ENCODE data around the gene LRRC10B.

The LRRC10B gene

DNA sequence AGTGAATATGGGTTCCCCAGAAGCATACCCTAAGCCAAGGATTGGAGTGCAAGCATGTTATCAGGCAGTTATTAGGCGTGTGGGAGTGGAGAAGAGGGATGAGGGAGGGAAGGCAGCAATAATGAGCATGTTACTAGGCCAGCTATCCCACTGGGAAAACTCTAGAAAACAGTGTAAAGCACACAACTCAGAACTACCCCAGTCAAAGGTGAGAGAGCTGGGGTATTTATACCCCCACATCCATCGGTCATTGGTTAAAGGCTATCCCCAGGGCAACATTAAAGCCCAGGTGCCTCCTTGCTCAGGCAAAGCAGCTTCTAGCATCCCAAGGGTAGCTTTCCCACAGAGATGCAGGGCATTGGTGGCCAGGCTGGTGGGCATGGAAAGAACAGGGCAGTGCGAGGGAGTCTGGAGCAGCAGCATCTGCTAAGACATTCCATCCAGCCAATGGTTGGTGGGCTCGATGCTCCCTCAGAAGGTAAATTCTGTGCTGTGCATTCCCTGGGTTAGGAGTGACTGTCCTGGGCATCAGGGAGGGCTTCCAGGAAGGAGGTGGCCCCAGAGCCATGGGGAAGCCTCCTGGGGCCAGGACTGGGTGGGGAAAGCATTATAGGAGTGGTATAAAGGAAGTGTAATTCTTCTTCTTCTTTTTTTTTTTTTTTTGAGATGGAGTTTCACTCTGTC, 21.1 kb upstream of the LRRC10B start:
- DNase-seq: no peak

DNA sequence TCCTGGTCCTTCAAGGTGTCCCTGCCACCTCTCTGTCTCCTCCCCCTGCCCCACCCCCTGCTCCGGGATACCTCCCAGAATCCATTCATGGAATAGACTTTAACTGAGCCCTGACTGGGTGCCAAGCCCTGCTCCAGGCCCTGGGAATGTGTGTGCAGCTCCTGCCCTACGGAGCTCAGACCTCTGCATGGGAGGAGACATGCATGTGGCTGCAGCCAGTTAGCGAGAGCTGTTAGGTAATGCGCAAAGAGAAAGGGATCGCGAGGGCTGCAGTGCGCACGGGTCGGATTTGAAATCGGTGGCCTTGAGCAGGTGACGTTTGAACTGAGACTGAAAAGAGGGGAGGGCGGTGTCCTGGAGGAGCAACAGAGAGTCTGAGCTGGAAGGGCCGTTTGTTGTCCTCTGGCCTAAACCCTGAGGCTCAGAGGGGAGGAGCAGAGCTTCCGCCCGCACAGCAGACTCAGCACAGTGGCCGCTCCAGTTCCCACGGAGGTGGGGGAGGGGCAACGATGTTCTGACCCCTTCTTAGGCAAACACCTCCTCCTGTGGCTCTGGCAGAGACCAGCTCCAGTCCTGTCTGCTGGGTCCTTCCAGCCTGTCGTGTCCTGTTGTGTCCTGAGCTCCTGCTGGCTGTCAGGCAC, 19.8 kb upstream of the LRRC10B start:
- DNase-seq: no peak

- DNase-seq: no peak
Observed at GRCh38 chr11:61489833-61490721, 18.5 kb upstream of the LRRC10B start.

DNA sequence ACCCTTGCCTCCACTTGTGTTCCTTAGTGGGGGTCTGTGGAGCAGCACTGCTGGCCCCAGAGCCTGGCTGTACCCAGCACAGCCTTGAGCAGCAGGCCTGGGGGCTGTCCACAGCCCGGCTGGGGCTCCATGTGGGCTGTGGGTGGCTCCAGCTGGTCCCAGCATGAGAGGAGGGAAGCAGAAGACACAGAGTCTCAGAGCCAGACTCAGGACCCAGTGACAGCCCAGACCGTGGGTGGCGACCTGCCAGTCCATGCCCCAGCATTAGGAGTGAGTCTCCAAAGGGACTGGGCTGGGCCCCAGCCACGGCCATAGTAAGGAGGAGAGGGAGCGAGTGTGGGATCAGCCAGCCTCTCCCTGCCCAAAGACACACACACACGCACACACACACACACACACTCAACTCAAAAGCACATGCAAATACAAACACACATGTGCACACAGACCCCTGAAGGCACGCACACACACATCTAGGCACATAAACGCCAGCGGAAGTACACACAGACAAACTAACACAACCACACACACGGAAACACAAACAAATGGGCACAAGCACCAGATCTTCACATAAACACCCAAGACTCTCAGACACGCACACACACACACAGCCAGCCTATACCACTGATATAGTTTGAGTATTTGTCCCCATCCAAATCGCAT, 16.7 kb upstream of the LRRC10B start:
- DNase-seq: no peak

GRCh38 chr11:61494381-61494961, 14.1 kb upstream of the LRRC10B start:
- DNase-seq: no peak

DNA sequence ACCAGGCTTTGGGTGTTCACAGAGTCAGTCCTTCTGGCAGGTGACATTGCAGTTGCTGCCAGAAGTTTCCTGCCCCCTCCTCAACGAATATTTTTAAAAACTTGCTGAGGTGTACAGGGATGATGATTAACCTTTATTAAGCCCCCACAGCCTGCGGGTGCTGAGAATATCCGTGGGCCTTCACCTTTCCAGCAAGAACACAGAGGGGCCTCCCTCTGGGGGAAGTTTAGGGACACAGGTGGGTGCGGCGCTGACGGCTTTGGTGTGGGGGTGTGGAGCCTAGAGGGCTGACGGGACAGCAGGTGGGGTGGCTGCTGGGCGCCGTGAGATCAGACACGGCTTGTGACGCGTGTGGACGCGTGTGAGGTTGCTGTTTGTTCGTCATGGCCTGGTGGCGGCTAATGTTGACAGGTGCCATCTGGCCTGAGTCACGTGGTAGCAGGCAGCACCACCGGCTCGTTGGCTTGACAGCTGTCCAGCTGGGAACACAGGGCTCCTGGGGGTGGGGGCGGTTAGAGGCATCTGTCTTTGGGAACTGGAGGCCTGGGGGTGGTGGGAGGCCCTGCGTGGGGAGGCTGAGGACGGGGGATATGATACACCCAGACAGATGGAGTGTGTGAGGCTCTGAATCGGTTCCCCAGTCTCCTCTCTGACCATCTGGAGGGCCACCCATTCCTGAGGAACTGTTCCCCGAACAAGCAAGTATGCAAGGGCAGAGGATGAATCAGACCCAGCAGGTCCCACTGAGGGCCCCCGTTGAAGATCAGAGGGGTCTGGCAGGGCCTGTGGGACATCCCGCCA, 12.5 kb upstream of the LRRC10B start:
- no peak for DNase-seq

- no peak for DNase-seq
Observed at GRCh38 chr11:61496602-61497400, 11.7 kb upstream of the LRRC10B start.

GRCh38 chr11:61497473-61497872, 11.1 kb upstream of the LRRC10B start:
- no peak for DNase-seq

- no peak for DNase-seq
Observed at GRCh38 chr11:61497876-61498275, 10.7 kb upstream of the LRRC10B start.

DNA sequence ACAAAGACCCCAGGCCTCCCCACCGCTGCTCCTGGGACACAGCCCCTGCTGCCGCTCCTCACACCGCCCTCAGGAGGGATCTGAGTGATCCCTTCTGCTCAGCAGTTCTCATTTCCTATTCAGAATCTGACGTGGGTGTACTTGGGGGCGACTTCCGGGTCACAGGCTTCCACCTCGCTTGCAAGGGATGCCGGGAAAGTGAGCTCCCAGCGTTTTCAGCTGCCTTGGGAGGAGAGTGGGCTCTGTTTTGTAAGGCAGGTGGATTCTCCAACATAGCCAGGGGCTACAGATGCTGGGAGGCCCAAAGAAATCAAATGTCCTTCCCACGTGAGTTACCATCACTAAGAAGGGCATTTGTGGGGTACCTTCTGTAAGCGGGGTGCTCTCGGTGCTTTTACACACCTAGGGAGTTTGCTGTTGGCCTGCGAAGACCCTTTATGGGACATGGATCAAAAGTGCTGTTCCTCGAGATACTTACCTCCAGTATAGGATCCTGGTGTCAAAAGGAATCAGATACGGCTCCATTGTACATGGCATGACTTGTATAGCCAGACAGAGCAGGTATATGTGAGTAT, 9.7 kb upstream of the LRRC10B start:
- DNase-seq: no peak

- DNase-seq: no peak
Observed at GRCh38 chr11:61499816-61500491, 8.6 kb upstream of the LRRC10B start.

DNA sequence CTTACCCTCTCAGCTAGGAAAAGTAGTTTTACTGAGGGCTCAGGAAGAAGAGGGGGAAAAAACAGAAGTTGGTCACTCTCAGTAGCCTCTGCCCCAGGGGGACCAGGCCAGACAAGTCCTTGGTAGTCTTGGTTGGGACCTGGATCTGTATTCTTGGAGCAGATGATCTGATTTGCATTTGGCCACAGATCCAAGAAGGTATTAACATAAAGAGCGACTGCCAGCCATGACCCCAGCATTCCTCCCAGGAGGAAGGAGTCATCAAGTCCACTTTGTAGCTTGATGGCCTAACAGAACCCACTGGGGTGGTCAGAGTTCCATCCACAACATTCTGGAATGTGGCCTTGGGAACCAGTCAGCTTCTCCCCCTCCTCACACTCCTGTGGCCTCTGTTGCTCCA, 6.0 kb upstream of the LRRC10B start:
- no peak for DNase-seq

DNA sequence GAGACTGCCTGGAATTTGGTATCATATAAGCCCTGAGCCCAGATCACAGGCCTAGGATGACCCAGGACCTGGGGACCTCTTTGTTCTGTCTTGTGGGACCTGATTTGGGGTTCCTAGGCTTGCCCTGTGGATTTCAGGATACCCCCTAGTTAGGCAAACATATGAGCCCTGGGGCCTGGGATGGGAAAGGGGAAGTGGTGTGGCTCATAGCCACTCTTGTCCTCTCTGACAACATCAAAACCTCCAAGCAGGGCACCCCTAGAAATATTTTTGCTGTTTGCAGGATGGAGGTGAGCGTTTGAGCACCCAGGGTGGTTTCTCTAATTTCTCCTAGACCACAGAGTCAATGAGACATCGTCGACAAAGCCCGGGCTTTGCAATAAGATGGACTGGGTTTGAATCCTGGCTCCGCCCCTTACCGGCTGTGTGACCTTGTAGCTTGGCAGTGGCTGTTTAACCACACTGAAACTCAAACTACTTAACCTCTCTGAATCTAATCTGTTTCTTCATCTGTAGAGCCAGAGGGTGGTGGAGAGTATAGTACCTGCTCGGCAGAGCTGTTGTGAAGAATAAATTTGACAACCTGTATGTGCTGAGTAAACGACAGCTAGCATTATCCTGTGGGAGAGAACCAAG, 5.3 kb upstream of the LRRC10B start:
- DNase-seq: no peak

DNA sequence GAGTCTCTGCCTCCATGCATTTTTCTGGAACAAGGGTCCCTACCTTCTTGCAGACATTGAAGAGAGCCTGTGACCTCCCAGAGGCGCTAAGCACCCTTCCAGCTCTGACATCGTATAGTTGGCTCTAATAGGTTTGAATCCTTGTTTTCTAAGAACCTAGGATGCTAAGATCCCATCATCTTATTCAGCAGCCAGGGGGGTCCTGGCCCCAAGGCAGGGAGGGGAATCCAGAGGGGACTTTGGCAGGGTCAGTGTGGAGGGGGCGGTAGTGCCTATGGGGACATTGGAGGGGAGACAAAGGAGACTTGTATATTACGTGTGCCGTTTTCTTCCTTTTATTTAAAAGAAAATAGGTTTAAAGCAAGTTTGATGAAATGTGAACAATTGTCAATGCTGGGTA, 3.4 kb upstream of the LRRC10B start:
- no peak for DNase-seq

GRCh38 chr11:61505640-61506155, 2.9 kb upstream of the LRRC10B start:
- DNase-seq: no peak

DNA sequence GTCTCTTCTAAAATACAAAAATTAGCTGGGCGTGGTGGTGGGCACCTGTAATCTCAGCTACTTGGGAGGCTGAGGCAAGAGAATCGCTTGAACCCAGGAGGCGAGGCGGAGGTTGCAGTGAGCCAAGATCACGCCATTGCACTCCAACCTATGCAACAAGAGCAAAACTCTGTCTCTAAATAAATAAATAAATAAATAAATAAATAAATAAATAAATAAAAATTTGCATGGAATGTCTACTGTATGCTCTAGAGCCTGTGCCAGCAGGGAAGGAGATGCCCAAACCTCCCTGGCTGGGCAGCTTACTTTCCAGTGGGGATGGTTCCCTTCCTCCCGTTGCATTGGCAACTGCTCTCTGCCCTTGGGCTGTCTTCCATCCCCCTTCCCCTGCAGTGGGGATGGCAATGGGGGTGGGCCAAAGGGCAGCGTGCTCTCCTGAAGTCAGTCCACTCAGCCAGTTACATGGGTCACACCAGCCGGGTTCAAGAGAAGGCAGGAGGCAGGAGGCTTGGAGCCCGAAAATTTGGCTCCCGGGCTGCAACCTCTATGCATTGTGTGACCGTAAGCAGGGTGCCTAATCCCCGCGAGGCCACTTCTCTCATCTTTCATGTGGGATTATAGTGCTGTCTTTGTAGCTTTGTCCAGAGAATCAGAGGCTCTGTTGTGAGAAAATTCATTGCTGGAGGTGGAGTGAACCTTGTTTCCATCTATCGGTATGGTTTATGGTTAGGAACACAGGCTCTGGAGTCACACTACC, 1.4 kb upstream of the LRRC10B start:
- no peak for DNase-seq

DNA sequence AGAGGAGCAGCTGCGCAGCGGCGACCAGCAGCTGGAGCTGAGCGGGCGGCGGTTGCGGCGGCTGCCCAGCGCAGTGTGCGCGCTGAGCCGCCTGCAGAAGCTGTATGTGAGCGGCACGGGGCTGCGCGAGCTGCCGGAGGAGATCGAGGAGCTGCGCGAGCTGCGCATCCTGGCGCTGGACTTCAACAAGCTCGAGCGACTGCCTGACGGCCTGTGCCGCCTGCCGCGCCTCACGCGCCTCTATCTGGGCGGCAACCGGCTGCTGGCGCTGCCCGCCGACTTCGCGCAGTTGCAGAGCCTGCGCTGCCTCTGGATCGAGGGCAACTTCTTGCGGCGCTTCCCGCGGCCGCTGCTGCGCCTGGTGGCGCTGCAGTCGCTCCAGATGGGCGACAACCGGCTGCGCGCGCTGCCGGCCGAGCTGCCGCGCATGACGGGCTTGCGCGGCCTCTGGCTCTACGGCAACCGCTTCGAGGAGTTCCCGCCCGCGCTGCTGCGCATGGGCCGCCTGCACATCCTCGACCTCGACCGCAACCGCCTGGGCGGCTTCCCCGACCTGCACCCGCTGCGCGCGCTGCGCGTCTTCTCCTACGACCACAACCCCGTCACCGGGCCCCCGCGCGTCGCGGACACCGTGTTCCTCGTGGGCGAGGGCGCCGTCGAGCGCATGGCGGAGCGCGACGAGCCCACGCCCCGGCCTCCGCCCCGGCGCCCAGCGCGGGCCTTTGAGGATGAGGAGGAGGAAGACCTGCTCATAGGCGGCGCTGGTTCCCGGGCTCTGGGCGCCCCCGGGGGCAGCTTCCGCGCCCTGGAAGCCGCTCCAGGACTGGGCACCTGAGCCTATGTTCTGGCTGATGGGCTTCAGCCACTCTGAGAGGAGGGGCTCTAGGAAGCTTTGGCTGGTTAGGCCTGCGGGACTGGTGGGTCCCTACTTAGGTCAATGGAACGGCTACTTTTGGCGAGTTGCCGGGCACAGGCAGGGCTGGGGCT, 787 bp downstream of the LRRC10B start:
- DNase-seq: peak; percentile 71
